Choroid plexus epithelial cell (primary cell): ENCODE measurements around the gene PDE2A.

Source experiments
- DNase-seq: peaks from one replicate; pipeline ENCODE4 v3.0.0-alpha.2; 2010; ENCODE audit warnings: low read depth
- H3K4me3 ChIP-seq: 2 replicates; pipeline ENCODE4 v1.5.1; 2011; ENCODE audit warnings: low read depth, mild to moderate bottlenecking, control low read depth, low read length, moderate library complexity
- TF ChIP-seq, protein P1 (sequence below): conservative IDR thresholded peaks from 2 replicates; pipeline ENCODE4 v1.5.1; 2011; ENCODE audit warnings: low read depth, mild to moderate bottlenecking, control low read depth, inconsistent platforms, low read length, moderate library complexity

The PDE2A gene

DNA sequence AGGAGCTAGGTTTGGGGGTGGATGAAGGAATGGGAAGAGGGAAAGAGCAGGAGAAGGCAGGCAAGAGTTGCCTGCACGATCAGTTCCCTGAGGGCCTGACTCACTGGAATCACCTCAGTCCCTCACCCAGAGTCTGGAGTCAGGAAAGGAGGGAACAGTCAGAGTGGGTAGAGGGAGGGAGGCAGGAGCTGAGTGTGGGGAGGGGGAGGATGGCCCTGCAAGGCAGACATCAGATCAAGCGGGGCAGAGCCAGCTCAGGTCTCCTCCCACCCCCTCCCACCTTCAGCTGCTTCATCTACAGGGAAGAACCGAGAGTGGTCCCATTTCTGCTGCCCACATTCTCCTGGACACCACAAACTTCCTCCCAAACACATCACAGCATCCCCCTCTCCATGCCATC is 58.9 kb downstream of the PDE2A start:
- DNase-seq = no peak
- TF ChIP-seq, protein P1, sequence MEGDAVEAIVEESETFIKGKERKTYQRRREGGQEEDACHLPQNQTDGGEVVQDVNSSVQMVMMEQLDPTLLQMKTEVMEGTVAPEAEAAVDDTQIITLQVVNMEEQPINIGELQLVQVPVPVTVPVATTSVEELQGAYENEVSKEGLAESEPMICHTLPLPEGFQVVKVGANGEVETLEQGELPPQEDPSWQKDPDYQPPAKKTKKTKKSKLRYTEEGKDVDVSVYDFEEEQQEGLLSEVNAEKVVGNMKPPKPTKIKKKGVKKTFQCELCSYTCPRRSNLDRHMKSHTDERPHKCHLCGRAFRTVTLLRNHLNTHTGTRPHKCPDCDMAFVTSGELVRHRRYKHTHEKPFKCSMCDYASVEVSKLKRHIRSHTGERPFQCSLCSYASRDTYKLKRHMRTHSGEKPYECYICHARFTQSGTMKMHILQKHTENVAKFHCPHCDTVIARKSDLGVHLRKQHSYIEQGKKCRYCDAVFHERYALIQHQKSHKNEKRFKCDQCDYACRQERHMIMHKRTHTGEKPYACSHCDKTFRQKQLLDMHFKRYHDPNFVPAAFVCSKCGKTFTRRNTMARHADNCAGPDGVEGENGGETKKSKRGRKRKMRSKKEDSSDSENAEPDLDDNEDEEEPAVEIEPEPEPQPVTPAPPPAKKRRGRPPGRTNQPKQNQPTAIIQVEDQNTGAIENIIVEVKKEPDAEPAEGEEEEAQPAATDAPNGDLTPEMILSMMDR = no peak
- no peak overlapping the region for H3K4me3 ChIP-seq

DNA sequence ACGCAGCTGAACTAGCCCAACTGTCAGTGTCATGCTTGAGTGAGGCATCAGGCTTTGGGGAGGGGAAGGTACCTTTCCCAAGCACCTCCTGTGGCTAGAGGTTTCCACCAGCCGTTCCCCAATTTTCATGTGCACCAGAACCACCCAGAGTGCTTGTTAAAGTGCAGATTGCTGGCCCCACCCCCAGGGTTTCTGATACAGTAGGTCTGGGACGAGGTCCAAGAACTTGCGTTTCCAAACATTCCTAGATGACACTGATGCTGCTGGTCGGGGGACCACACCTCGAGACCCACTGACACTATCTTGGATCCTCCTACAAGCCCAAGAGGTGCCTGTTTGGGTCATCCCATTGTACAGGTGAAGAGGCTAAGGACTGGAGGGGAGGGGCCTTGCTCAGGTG is 59.8 kb downstream of the PDE2A start:
- peak; percentile 43 for DNase-seq
- H3K4me3 ChIP-seq = no peak overlapping the region
- TF ChIP-seq, protein P1 = no peak

DNA sequence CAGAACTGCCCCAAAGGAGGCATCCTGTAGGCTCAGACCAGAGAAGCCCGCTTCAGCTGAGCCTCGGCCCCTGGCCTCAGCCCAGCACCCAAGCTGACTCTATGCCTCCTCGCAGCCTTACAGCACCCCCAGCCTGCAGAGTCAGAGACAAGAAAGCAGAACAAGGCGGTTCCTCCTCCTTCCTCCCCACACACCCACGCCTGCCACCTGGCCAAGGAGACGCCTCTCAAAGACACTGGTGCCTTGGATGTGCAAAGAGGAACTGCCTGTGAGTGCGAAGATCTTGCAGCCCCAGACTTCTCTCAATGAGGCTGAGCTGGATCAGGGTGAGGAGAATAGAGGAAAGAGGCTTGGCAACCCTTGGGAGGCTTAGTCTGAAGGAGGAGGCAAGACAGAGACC is 60.2 kb downstream of the PDE2A start:
- DNase-seq = no peak
- TF ChIP-seq, protein P1 = no peak
- no peak overlapping the region for H3K4me3 ChIP-seq

DNA sequence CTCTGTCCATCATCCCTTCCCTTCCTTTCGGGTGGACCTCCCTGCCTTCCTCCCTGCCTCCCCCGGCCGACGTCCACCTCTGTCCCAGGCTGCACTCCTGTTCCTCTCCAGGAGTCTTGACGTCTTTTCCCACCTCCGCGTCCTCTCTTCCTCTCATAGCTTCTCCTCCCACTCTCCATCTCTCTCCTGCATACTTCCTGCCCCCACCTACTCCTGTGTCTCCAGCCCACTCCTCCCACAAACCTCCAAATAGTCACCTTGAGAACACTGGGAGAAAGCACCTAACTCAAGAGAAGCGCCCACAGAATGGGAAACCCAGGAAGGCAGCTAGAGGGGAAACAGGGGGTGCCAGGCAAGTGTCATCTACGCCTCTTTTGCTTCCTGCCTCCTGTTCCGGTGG is 60.8 kb downstream of the PDE2A start:
- no peak for DNase-seq
- no peak overlapping the region for H3K4me3 ChIP-seq
- TF ChIP-seq, protein P1 = no peak

DNA sequence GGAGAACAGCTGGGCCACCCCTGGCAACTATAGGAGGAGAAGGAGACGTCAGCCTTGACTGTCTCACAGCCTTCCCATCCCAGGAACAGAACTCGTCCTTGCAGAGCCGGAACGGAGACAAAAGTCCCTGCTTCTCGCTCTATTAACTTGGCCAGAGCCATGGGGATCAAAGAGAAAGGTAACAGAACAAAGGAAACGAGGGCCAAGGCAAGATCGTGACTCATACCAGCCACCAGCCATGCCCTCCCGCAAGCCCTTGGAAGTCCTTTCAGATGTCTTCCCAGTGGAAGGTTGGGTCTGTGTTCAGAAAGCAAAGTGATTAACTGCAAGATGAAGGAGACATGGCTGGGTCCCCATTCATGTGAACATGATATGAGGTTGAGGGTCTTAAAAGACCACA is 64.7 kb downstream of the PDE2A start:
- TF ChIP-seq, protein P1 = no peak
- no peak for DNase-seq
- no peak overlapping the region for H3K4me3 ChIP-seq

DNA sequence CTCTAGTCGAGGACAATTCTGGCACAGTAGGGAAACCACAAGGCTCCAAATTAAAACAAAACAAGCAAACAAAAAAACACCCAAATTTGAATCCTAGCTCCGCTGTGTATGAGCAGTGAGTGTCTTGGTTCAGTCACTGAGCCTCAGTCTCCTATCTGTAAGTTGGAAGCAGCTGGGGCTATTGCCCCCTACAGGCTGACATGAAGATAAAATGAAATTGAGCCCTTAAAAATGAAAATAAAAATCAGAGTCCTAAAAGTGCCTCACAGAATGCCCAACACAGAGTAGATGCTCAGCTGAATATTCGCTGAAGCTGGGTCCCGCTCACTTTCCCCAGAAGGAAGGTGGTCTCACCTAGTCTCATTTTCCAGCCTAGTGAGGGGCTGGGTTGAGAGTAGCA is 65.2 kb downstream of the PDE2A start:
- TF ChIP-seq, protein P1 = peak; percentile 79
- H3K4me3 ChIP-seq = no peak overlapping the region
- DNase-seq = peak; percentile 71

DNA sequence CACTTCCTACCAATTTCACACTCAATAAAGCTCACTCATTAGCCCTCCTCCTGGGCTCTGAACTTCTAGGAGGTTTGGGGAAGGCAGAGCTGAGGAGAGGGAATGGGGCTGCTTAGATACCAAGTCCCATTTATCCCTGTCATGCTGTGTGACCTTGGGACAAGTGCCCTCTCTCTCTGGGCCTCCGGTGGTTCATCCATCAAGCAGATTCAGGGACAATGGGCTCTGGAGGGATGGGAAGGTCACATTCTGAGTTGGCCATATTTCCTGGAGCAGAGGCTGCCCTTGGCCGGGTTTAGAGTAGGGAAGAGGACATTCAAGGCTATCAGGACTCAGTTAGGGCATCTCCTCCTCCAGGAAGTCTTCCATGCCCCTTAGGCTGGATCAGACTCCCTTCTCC is 66.7 kb downstream of the PDE2A start:
- H3K4me3 ChIP-seq = no peak overlapping the region
- no peak for DNase-seq
- TF ChIP-seq, protein P1 = no peak
